ENCODE measurements around the gene PCDH17. TPM values are rescaled to one million over a fixed set of nuclear protein-coding genes. Genes with fewer than 3 reads are reported as not detected.

The PCDH17 gene
- total and polyA plus RNA-seq, 2 of the 8 experiments (the other 6 are each of a cell fraction or from before 2014, with no cell fraction given), result 0.20 to 0.60 TPM

- no peak overlapping the region for H3K23ac ChIP-seq (ENCODE audit: insufficient read length)
- no peak overlapping the region for H2BK5ac ChIP-seq (ENCODE audit: low read depth, low read length)
- H2BK12ac ChIP-seq (ENCODE audit: low read depth, low read length), result peak overlapping the region; percentile 10; the same call in 1 of the 2 replicates
- POLR2A ChIA-PET (ENCODE audit: partially characterized antibody), result interaction anchor here (1.7 kb wide), 1 partner anchor 95 kb away, joined by 3 read pairs; no protein-coding TSS in a partner anchor
- H3K56ac ChIP-seq (replicated peaks; ENCODE audit: insufficient read length, low read depth, low read length), result no peak overlapping the region
- peak overlapping the region; percentile 32; the same call in 1 of the 2 replicates for H3K18ac ChIP-seq (ENCODE audit: extremely low read depth, low read length)
- CTCF ChIA-PET (ENCODE audit: partially characterized antibody), result interaction anchor here (1.6 kb wide), 1 partner anchor 91 kb away, joined by 4 read pairs; no protein-coding TSS in a partner anchor
- FAIRE-seq (no peak), DNase-seq (ENCODE audit: low read depth in 1 of 2, low spot score in 2 of 2) (no peak)
- no peak overlapping the region for H3K9ac ChIP-seq (replicated peaks in 1 of 4; ENCODE audit: extremely low read depth in 1 of 4, low read depth in 3 of 4, low read length in 3 of 4)
- H3K27ac ChIP-seq (ENCODE audit: low read depth, low read length), result no peak overlapping the region
- no peak overlapping the region for H2BK15ac ChIP-seq (ENCODE audit: low read length)
- no peaks in the 10 kb centered on the region for H3K27me3 ChIP-seq (replicated peaks in 1 of 4; ENCODE audit: control insufficient read depth in 3 of 4, extremely low read depth in 1 of 4, insufficient read depth in 3 of 4, low read length in 3 of 4)
- H3K14ac ChIP-seq (ENCODE audit: insufficient read length), result no peak overlapping the region
- H4K8ac ChIP-seq (ENCODE audit: extremely low read depth, insufficient read depth, low read length), result no peak overlapping the region
- no peak overlapping the region for H4K5ac ChIP-seq (ENCODE audit: insufficient read length, low read depth, low read length)
- no peaks in the 10 kb centered on the region for H3K79me2 ChIP-seq (ENCODE audit: control insufficient read depth in 1 of 2, insufficient read depth in 2 of 2, low read length in 2 of 2)
- H3K23me2 ChIP-seq (ENCODE audit: low read depth, low read length), result no peaks in the 10 kb centered on the region
- H3K4me1 ChIP-seq (replicated peaks in 1 of 4; ENCODE audit: control insufficient read depth in 3 of 4, insufficient read depth in 4 of 4, low read length in 3 of 4), result peaks cover 0 to 7% (median 2%) of the 10 kb centered on the region in 4 experiments; a peak in 4 of 7 replicates
- H2BK120ac ChIP-seq (replicated peaks; ENCODE audit: low read depth, low read length), result no peak overlapping the region
- no peaks in the 10 kb centered on the region for H3K9me3 ChIP-seq (ENCODE audit: insufficient read depth in 2 of 2, low read depth in 1 of 2, low read length in 1 of 2)
- H2AFZ ChIP-seq (ENCODE audit: low read length), result peak overlapping the region; percentile 34; the same call in 1 of the 2 replicates
- H4K20me1 ChIP-seq (replicated peaks in 1 of 2; ENCODE audit: control insufficient read depth in 1 of 2, insufficient read depth in 2 of 2, low read length in 2 of 2), result no peaks in the 10 kb centered on the region
- H3K4me2 ChIP-seq (ENCODE audit: insufficient read depth in 1 of 2, low read depth in 2 of 2, low read length in 2 of 2), result peak overlapping the region; percentile 25 to 30; a peak in 3 of 4 replicates
- H3K4ac ChIP-seq (replicated peaks; ENCODE audit: insufficient read length, low read depth, low read length), result no peak overlapping the region
- H2BK20ac ChIP-seq (ENCODE audit: low read length), result no peak overlapping the region
- H4K91ac ChIP-seq (replicated peaks; ENCODE audit: insufficient read length, low read length), result no peak overlapping the region
- H3K4me3 ChIP-seq (ENCODE audit: extremely low read depth in 1 of 4, insufficient read depth in 2 of 4, low read depth in 3 of 4, low read length in 4 of 4), result no peak overlapping the region
- no peaks in the 10 kb centered on the region for H3K36me3 ChIP-seq (ENCODE audit: control insufficient read depth in 2 of 4, insufficient read depth in 4 of 4, low read length in 3 of 4)
- 73% methylated on average over 12 of the region's 12 CpGs; no CpG with 5 or more reads in 1 of the 2 experiments for WGBS, 2 experiments (ENCODE audit: extremely low coverage in 1 of 2, insufficient coverage in 1 of 2, insufficient read length in 1 of 2, insufficient replicate concordance in 2 of 2, low coverage in 1 of 2, low lambda C conversion rate in 2 of 2, missing lambda C conversion rate in 1 of 2)
- H2AK5ac ChIP-seq (ENCODE audit: low read depth, low read length), result no peak overlapping the region
- no peaks in the 10 kb centered on the region for H3K79me1 ChIP-seq (ENCODE audit: low read depth, low read length)
- TF ChIP-seq EGR1 (IDR thresholded peaks at IDR 0.05; ENCODE audit: borderline replicate concordance, low read depth, low read length), result no peak
- TF ChIP-seq RAD21 (IDR thresholded peaks at IDR 0.05 in 1 of 2, conservative IDR thresholded peaks at IDR 0.05 in 1 of 2; ENCODE audit: low read depth in 2 of 2, low read length in 2 of 2), result no peak
These were observed 93.1 kb downstream of the PCDH17 start for GRCh38 chr13:57724486-57725272.

Measured in H1 (cell line).